Neural cell (in vitro differentiated cells): Measurements from ENCODE around the gene EPHA2. TPM values are rescaled to one million over a fixed set of nuclear protein-coding genes. Genes with fewer than 3 reads are reported as not detected.

Experiments
- H2AFZ ChIP-seq: fragments of 200-600, 300-800 bp; sonication (generic), shearing (Covaris generic); 2 replicates; pipeline ENCODE4 v1.6.0; 2014; ENCODE audit warnings: low read depth, mild to moderate bottlenecking, antibody characterized with exemption, low read length, moderate library complexity
- H3F3A ChIP-seq: fragments of 200-600 bp; shearing (Covaris generic); 2 replicates; pipeline ENCODE4 v1.6.1; 2016; ENCODE audit warnings: mild to moderate bottlenecking, moderate library complexity, mixed read lengths, antibody characterized with exemption, low read length; ENCODE audit not compliant: insufficient read depth, poor library complexity, severe bottlenecking
- H3K27ac ChIP-seq: fragments of 200-600, 300-800 bp; sonication (generic), shearing (Covaris generic); 2 replicates; pipeline ENCODE4 v1.5.1; 2014; ENCODE audit warnings: mild to moderate bottlenecking, low read length, moderate library complexity
- H3K27me3 ChIP-seq: fragments of 300-800, 200-600 bp; sonication (generic), shearing (Covaris generic); 2 replicates; pipeline ENCODE4 v1.6.0; 2014; ENCODE audit warnings: mild to moderate bottlenecking, low read depth, low read length, moderate library complexity; ENCODE audit not compliant: insufficient read depth
- H3K36me3 ChIP-seq: fragments of 300-800, 200-600 bp; sonication (generic), shearing (Covaris generic); 2 replicates; pipeline ENCODE4 v1.5.1; 2014; ENCODE audit warnings: mild to moderate bottlenecking, antibody characterized with exemption, low read length, moderate library complexity; ENCODE audit not compliant: insufficient read depth
- H3K4me2 ChIP-seq: fragments of 300-800, 200-600 bp; sonication (generic), shearing (Covaris generic); 2 replicates; pipeline ENCODE4 v1.6.0; 2014; ENCODE audit warnings: mild to moderate bottlenecking, low read length
- H3K4me3 ChIP-seq: fragments of 300-800, 200-600 bp; sonication (generic), shearing (Covaris generic); 2 replicates; pipeline ENCODE4 v1.5.1; 2014; ENCODE audit warnings: mild to moderate bottlenecking, low read length, moderate library complexity
- H3K79me2 ChIP-seq: fragments of 200-600 bp; shearing (Covaris generic); replicated peaks from 2 replicates; pipeline ENCODE4 v1.6.0; 2014; ENCODE audit warnings: mild to moderate bottlenecking, low read length, moderate library complexity; ENCODE audit not compliant: insufficient read depth
- H3K9ac ChIP-seq: fragments of 300-800, 200-600 bp; sonication (generic), shearing (Covaris generic); 2 replicates; pipeline ENCODE4 v1.6.1; 2016; ENCODE audit warnings: mild to moderate bottlenecking, low read length, mixed read lengths
- H3K9me2 ChIP-seq: fragments of 200-600 bp; shearing (Covaris generic); 2 replicates; pipeline ENCODE4 v1.6.1; 2016; ENCODE audit warnings: mild to moderate bottlenecking, low read length, mixed read lengths; ENCODE audit not compliant: insufficient read depth
- H3K9me3 ChIP-seq: fragments of 200-600, 300-800 bp; sonication (generic), shearing (Covaris generic); 2 replicates; pipeline ENCODE4 v1.6.1; 2016; ENCODE audit warnings: mild to moderate bottlenecking, mixed run types, low read length, moderate library complexity, mixed read lengths
- H4K20me1 ChIP-seq: fragments of 200-600 bp; shearing (Covaris generic); 2 replicates; pipeline ENCODE4 v1.6.1; 2016; ENCODE audit warnings: mild to moderate bottlenecking, mixed run types; ENCODE audit not compliant: insufficient read depth
- CTCF ChIP-seq: fragments of 450-650 bp; IDR thresholded peaks from 2 replicates; pipeline ENCODE4 v1.5.1; 2014; ENCODE audit warnings: antibody characterized with exemption, mild to moderate bottlenecking, moderate library complexity; ENCODE audit not compliant: poor library complexity, severe bottlenecking
- EP300 ChIP-seq: fragments of 450-650 bp; conservative IDR thresholded peaks from 2 replicates; pipeline ENCODE4 v1.6.1; 2014; ENCODE audit warnings: antibody characterized with exemption, mild to moderate bottlenecking, moderate library complexity; ENCODE audit not compliant: poor library complexity, severe bottlenecking
- EZH2 ChIP-seq: fragments of 200-600, 300-800 bp; shearing (Covaris generic), sonication (generic); IDR thresholded peaks from 2 replicates; pipeline ENCODE4 v1.6.1; 2014; ENCODE audit warnings: antibody characterized with exemption, low read length, borderline replicate concordance, mild to moderate bottlenecking; ENCODE audit not compliant: insufficient read depth, poor library complexity, severe bottlenecking
- MXI1 ChIP-seq: fragments of 450-650 bp; conservative IDR thresholded peaks from 2 replicates; pipeline ENCODE4 v1.6.1; 2014; ENCODE audit warnings: antibody characterized with exemption, mild to moderate bottlenecking; ENCODE audit not compliant: poor library complexity, severe bottlenecking
- POLR2AphosphoS5 ChIP-seq: IDR thresholded peaks from 2 replicates; pipeline ENCODE4 v1.6.1; 2012
- RAD21 ChIP-seq: fragments of 450-650 bp; conservative IDR thresholded peaks from 2 replicates; pipeline ENCODE4 v1.6.1; 2014; ENCODE audit warnings: antibody characterized with exemption, mild to moderate bottlenecking, moderate library complexity
- REST ChIP-seq: IDR thresholded peaks from 2 replicates; pipeline ENCODE4 v1.6.1; 2012; ENCODE audit warnings: borderline replicate concordance
- SMC3 ChIP-seq: fragments of 450-650 bp; conservative IDR thresholded peaks from 2 replicates; pipeline ENCODE4 v1.6.1; 2014; ENCODE audit warnings: antibody characterized with exemption, mild to moderate bottlenecking, moderate library complexity; ENCODE audit not compliant: poor library complexity
- TAF1 ChIP-seq: IDR thresholded peaks from 2 replicates; pipeline ENCODE4 v1.6.1; 2012; ENCODE audit warnings: low read depth
- polyA plus RNA-seq: library from polyadenylated mRNA; depleted of rRNA; stranded (reverse); fragments of >200 nt; gene quantifications from 2 replicates; pipeline ENCODE4 v1.2.3, GENCODE V29; 2014

EPHA2 gene
- polyA plus RNA-seq, 1 donor from 2014 or later: 0.63 TPM

GRCh38 chr1:16090076-16090826, 65.6 kb downstream of the EPHA2 start:
- H2AFZ ChIP-seq: no peak overlapping the region
- no peak overlapping the region for H3K9ac ChIP-seq
- no peaks in the 10 kb centered on the region for H3K9me2 ChIP-seq
- H3F3A ChIP-seq: no peaks in the 10 kb centered on the region
- H4K20me1 ChIP-seq: no peaks in the 10 kb centered on the region
- TF ChIP-seq EP300 (no peak), TAF1 (no peak), REST (no peak), SMC3 (no peak), CTCF (no peak), RAD21 (no peak), POLR2AphosphoS5 (no peak), MXI1 (no peak), EZH2 (no peak)
- no peaks in the 10 kb centered on the region for H3K36me3 ChIP-seq
- H3K27ac ChIP-seq: no peak overlapping the region
- H3K9me3 ChIP-seq: no peaks in the 10 kb centered on the region
- H3K4me2 ChIP-seq: no peak overlapping the region
- no peak overlapping the region for H3K4me3 ChIP-seq
- no peaks in the 10 kb centered on the region for H3K79me2 ChIP-seq
- no peaks in the 10 kb centered on the region for H3K27me3 ChIP-seq

- TF ChIP-seq POLR2AphosphoS5: no peak
- Histone ChIP-seq H3K4me2 (no peak overlapping the region), H3F3A (no peaks in the 10 kb centered on the region), H3K79me2 (no peaks in the 10 kb centered on the region), H3K9me3 (no peaks in the 10 kb centered on the region), H4K20me1 (no peaks in the 10 kb centered on the region), H2AFZ (no peak overlapping the region), H3K4me3 (no peak overlapping the region), H3K27me3 (no peaks in the 10 kb centered on the region), H3K9me2 (no peaks in the 10 kb centered on the region), H3K36me3 (no peaks in the 10 kb centered on the region), H3K9ac (no peak overlapping the region), H3K27ac (no peak overlapping the region)
Measured at GRCh38 chr1:16088996-16089395, 66.9 kb downstream of the EPHA2 start.
